HG03139 (cell line): ENCODE measurements around the gene BLOC1S5.
A peak's percentile ranks its signal among the peaks of the same experiment; 100 is the strongest.

ENCODE experiments used
- ATAC-seq: cut with Tn5 transposase; IDR thresholded peaks from one replicate; pipeline ENCODE4 v1.9.1; 2021; ENCODE audit not compliant: unreplicated experiment

Gene BLOC1S5, protein sequence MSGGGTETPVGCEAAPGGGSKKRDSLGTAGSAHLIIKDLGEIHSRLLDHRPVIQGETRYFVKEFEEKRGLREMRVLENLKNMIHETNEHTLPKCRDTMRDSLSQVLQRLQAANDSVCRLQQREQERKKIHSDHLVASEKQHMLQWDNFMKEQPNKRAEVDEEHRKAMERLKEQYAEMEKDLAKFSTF

GRCh38 chr6:8063761-8064637, at the start of gene BLOC1S5:
Gene BLOC1S5 (minus strand): TSS chr6:8064389. CDS start chr6:8064376, 13 bp downstream.
- peak; percentile 93 for ATAC-seq

GRCh38 chr6:8113131-8113654, 49.0 kb upstream of the BLOC1S5 start:
- ATAC-seq: no peak

GRCh38 chr6:8110725-8111124, 46.5 kb upstream of the BLOC1S5 start:
- ATAC-seq: no peak

GRCh38 chr6:8110117-8110721, 46.0 kb upstream of the BLOC1S5 start:
- no peak for ATAC-seq

DNA sequence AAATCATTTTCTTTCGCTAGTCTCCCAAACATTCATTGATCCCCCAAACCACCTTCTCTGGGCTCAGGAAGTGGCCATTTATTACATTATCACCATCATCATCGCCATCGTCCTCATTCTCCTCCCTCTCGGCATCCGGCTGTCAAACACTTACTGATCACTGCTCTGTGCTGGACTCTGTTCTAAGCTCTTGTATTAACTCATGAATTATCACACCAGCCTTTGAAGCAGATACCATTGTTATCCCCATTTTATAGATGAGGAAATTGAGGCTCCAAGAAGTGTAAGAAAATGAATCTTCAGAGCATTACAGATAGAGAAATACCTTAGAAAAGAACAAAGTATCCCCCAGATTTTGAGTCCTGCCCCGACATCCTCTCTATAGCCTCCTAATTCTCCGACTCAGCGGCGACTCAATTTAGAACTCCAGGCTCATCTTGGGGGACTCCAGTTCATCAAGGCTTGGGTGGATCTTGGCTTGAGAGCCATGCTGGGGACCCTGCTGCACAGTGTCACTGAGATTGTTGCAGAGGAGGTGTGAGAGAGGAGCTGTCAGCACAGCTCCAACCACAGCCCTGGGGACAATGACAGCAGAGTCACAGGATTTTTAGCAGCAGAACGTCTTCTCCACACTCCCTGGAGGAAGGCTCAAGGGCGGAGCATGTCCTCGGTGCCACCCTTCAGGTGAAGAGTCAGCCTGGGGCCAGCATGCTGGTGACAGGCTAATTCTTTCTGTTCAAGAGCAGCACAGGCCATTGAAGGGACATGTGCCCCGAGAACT, 44.8 kb upstream of the BLOC1S5 start:
- no peak for ATAC-seq

- ATAC-seq: no peak
Observed at GRCh38 chr6:8108031-8108660, 44.0 kb upstream of the BLOC1S5 start.

- ATAC-seq: no peak
Observed at GRCh38 chr6:8105791-8106190, 41.6 kb upstream of the BLOC1S5 start.

DNA sequence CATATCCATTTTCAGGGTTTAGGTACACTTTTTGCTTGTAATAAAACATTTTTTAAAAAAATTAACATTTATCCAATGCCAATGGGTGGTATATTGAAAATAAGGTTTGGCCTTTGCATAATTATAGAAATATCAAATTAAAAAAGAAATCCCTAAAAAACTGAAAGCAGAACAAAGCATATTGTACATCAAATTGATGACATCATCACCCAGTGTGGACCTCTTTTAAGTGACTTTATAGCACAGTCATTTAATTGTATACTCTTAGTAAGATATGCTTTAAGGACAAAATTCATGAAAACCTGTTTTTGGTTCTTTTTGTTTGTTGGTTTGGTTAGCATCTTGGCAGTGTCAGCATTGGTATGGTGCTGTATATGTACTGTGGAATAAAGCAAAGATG, 39.5 kb upstream of the BLOC1S5 start:
- ATAC-seq: no peak

- ATAC-seq: peak; percentile 99
Observed at GRCh38 chr6:8102122-8102958, 38.2 kb upstream of the BLOC1S5 start, which contains the start of gene EEF1E1. Gene EEF1E1 (minus strand): TSS chr6:8102548. CDS start chr6:8102521, 27 bp downstream.

DNA sequence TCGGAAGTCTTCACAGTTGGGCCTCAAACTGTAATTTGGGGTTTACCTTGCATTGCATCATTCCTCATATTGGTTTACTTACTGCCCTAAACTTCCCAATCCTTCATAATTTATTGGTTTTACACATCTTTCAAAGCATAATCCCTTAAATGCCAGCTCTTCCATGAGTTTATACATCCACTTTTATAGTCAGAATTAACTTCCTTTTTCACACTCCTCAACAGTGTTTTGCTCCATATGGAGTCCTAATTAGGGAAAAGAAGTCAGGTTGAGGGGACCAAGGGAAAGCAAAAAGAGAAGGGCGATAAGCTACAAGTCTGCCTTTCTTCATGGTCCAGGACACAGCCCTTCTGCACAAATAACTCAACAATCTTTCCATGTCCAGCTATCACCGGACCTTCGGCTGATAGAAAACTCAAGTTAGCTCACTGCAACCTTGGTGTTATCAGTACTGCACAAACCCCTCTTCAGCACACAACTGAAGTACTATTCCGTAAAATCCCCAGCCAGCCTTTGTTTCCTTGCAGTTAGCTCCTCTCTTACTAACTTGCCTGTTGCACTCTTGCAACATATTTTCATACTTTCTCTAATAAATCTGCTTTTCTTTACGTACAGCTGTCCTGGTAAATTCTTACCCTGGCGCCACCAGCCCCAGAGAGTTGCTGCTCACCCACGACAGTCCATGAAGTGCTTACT, 36.1 kb upstream of the BLOC1S5 start:
- no peak for ATAC-seq

GRCh38 chr6:8090650-8091049, 26.5 kb upstream of the BLOC1S5 start:
- ATAC-seq: no peak

DNA sequence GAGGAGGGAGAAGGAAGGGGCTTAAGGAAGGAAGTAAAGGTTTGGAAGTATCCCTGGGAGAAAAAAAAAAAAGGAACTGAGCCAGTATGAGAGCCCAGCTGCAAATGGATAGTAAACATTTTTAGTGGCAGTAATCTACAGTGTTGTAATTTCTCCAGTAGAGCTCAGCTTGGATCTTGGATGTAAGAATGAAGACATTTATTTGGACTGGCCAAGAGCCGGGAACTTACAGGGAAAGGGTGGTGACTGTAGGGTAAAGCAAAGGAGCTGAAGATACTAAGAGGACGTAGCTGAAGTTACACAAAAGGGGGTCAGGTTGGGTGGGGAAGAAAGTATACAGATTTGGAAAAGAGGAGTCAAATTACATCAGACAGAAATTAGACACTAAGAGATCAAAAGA, 24.7 kb upstream of the BLOC1S5 start:
- ATAC-seq: no peak

GRCh38 chr6:8087870-8088754, 23.9 kb upstream of the BLOC1S5 start:
- no peak for ATAC-seq

GRCh38 chr6:8086755-8087306, 22.6 kb upstream of the BLOC1S5 start:
- no peak for ATAC-seq

GRCh38 chr6:8085053-8085511, 20.9 kb upstream of the BLOC1S5 start:
- no peak for ATAC-seq

GRCh38 chr6:8084586-8084985, 20.4 kb upstream of the BLOC1S5 start:
- no peak for ATAC-seq
